Esophagus muscularis mucosa (tissue), 4 donors: ENCODE results near the gene LARP4B. TPM values are rescaled to one million over a fixed set of nuclear protein-coding genes. Genes with fewer than 3 reads are reported as not detected.
A peak's percentile ranks its signal among the peaks of the same experiment; 100 is the strongest.

Experiments used
- DNase-seq: peaks from one replicate; pipeline ENCODE4 v3.0.0-alpha.2; 2017; ENCODE audit errors: extremely low spot score
- H3K27ac ChIP-seq, 4 donors: fragments of 200-600 bp; sonication (generic); replicated peaks in 1 of 4; 1 replicate in 3 of 4; 2 replicates in 1 of 4; pipeline ENCODE4 v1.5.1; 2016 to 2019; ENCODE audit warnings: mild to moderate bottlenecking in 1 of 4
- H3K27me3 ChIP-seq, 4 donors: fragments of 200-600 bp; sonication (generic); one replicate each; pipeline versions ENCODE4 v1.5.1 to v1.6.0; 2016 to 2019
- H3K36me3 ChIP-seq, 4 donors: fragments of 200-600 bp; sonication (generic); one replicate each; pipeline ENCODE4 v1.5.1; 2016 to 2019
- H3K4me1 ChIP-seq, 4 donors: fragments of 200-600 bp; sonication (generic); one replicate each; pipeline ENCODE4 v1.5.1; 2016 to 2019
- H3K4me3 ChIP-seq, 4 donors: fragments of 200-600 bp; sonication (generic); 1 replicate in 2 of 4; 2 replicates in 2 of 4; pipeline ENCODE4 v1.5.1; 2016 to 2019; ENCODE audit warnings: mild to moderate bottlenecking in 4 of 4, moderate library complexity in 1 of 4
- H3K9me3 ChIP-seq, 4 donors: fragments of 200-600 bp; sonication (generic); 1 replicate in 3 of 4; 2 replicates in 1 of 4; pipeline ENCODE4 v1.5.1; 2016 to 2019
- CTCF ChIP-seq, 3 experiments: fragments of 200-600 bp in 2 of 3; fragments of 450-650 bp in 1 of 3; sonication (generic) in 2 of 3; IDR thresholded peaks; one replicate each; pipeline ENCODE4 v1.5.1; 2017 to 2019; ENCODE audit warnings: antibody characterized with exemption in 3 of 3, mild to moderate bottlenecking in 2 of 3, moderate library complexity in 1 of 3
- EP300 ChIP-seq: sonication (generic); formaldehyde crosslinking; IDR thresholded peaks from one replicate; pipeline ENCODE4 v1.6.1; 2017; ENCODE audit warnings: antibody characterized with exemption
- POLR2A ChIP-seq: fragments of 450-650 bp; IDR thresholded peaks from one replicate; pipeline ENCODE4 v1.6.1; 2017; ENCODE audit warnings: antibody characterized with exemption, moderate library complexity, mild to moderate bottlenecking, low read depth
- POLR2AphosphoS5 ChIP-seq, 2 donors: sonication (generic); formaldehyde crosslinking; IDR thresholded peaks; one replicate each; pipeline ENCODE4 v1.6.1; 2017; ENCODE audit warnings: antibody characterized with exemption in 2 of 2
- WGBS: methylation state at CpG from one replicate; pipeline ENCODE4 v1.1.5; 2018; 5-methylcytosine and 5-hydroxymethylcytosine counted together
- intact Hi-C: fragments of 100-400 bp; cut with DNase I; formaldehyde crosslinking; loops from one replicate; pipeline ENCODE4 v1.15.1; 2023
- total RNA-seq, 4 donors: library from RNA; depleted of rRNA; stranded (reverse); fragments of >200 nt; gene quantifications; one replicate each; pipeline versions ENCODE4 v1.1.0 to v1.2.1, GENCODE V29; 2016

The LARP4B gene
- total RNA-seq, 4 donors from 2014 or later, result 35.6 to 43.1 (median 38.2) TPM

GRCh38 chr10:814536-815302 lies 116.8 kb downstream of the LARP4B start:
- peaks cover 0 to 21% (median 3%) of the 10 kb centered on the region in 4 donors for H3K4me1 ChIP-seq
- no peak overlapping the region for H3K4me3 ChIP-seq
- H3K27me3 ChIP-seq, result no peaks in the 10 kb centered on the region
- TF ChIP-seq POLR2A, result no peak
- TF ChIP-seq CTCF (IDR thresholded peaks at IDR 0.05), result no peak
- no peak for TF ChIP-seq POLR2AphosphoS5 (IDR thresholded peaks at IDR 0.05)
- TF ChIP-seq EP300, result no peak
- peak; percentile 62 for DNase-seq
- intact Hi-C loops, result no loop called here
- no peaks in the 10 kb centered on the region for H3K9me3 ChIP-seq
- no peak overlapping the region for H3K27ac ChIP-seq
- 93% methylated on average over 31 of the region's 34 CpGs for WGBS
- H3K36me3 ChIP-seq, result peaks cover 70 to 99% (median 80%) of the 10 kb centered on the region in 4 donors

GRCh38 chr10:813286-813685 lies 118.2 kb downstream of the LARP4B start:
- WGBS, result 83% methylated on average over 6 of the region's 6 CpGs
- peaks cover 0 to 16% (median 3%) of the 10 kb centered on the region in 4 donors for H3K4me1 ChIP-seq
- no peak overlapping the region for H3K4me3 ChIP-seq
- H3K9me3 ChIP-seq, result no peaks in the 10 kb centered on the region
- no peaks in the 10 kb centered on the region for H3K27me3 ChIP-seq
- peaks cover 63 to 97% (median 81%) of the 10 kb centered on the region in 4 donors for H3K36me3 ChIP-seq
- intact Hi-C loops, result no loop called here
- H3K27ac ChIP-seq, result no peak overlapping the region
- no peak for TF ChIP-seq POLR2A
- no peak for TF ChIP-seq POLR2AphosphoS5 (IDR thresholded peaks at IDR 0.05)
- no peak for TF ChIP-seq EP300
- TF ChIP-seq CTCF (IDR thresholded peaks at IDR 0.05), result no peak
- no peak for DNase-seq

- WGBS, result 92% methylated on average over 15 of the region's 19 CpGs
- Histone ChIP-seq H3K4me3 (no peak overlapping the region), H3K4me1 (peaks cover 0 to 11% (median 3%) of the 10 kb centered on the region in 4 donors), H3K27me3 (no peaks in the 10 kb centered on the region), H3K27ac (no peak overlapping the region), H3K9me3 (no peaks in the 10 kb centered on the region), H3K36me3 (peaks cover 63 to 97% (median 83%) of the 10 kb centered on the region in 4 donors)
- DNase-seq, result peak; percentile 29
- intact Hi-C loops, result no loop called here
- TF ChIP-seq CTCF (IDR thresholded peaks at IDR 0.05) (no peak), EP300 (no peak), POLR2AphosphoS5 (IDR thresholded peaks at IDR 0.05) (no peak), POLR2A (no peak)
Measured at GRCh38 chr10:812787-813186, 118.7 kb downstream of the LARP4B start.

GRCh38 chr10:811379-812175 lies 119.9 kb downstream of the LARP4B start:
- peaks cover 60 to 97% (median 83%) of the 10 kb centered on the region in 4 donors for H3K36me3 ChIP-seq
- H3K27me3 ChIP-seq, result no peaks in the 10 kb centered on the region

More at GRCh38 chr10:811379-812175, 119.9 kb downstream of the LARP4B start:
- no peak overlapping the region for H3K4me3 ChIP-seq
- intact Hi-C loops, result no loop called here
- H3K27ac ChIP-seq, result no peak overlapping the region
- H3K4me1 ChIP-seq, result peaks cover 0 to under 1% (median 0%) of the 10 kb centered on the region in 4 donors
- peak; percentile 90 for DNase-seq
- TF ChIP-seq EP300 (no peak), POLR2A (no peak), CTCF (IDR thresholded peaks at IDR 0.05) (no peak), POLR2AphosphoS5 (IDR thresholded peaks at IDR 0.05) (no peak)
- WGBS, result 71% methylated on average over 9 of the region's 9 CpGs
- no peaks in the 10 kb centered on the region for H3K9me3 ChIP-seq
